GM21447 (cell line): Measurements from ENCODE around the gene FAM168B.
"Not testable (repeated sequence)": the region's sequence is repeated elsewhere in the genome, so short reads cannot be mapped to it uniquely, and the experiment has no call there.

Experiments used
- ATAC-seq: cut with Tn5 transposase; IDR thresholded peaks from one replicate; pipeline ENCODE4 v1.9.1; 2021; ENCODE audit not compliant: unreplicated experiment

Gene FAM168B

GRCh38 chr2:131093006-131093695, at the start of gene FAM168B:
Gene FAM168B (minus strand): TSS chr2:131093460. CDS start chr2:131082646, 10,814 bp downstream.
- peak; percentile 77 for ATAC-seq

- no peak for ATAC-seq
These were observed 49.6 kb upstream of the FAM168B start for GRCh38 chr2:131142849-131143248.

- ATAC-seq: no peak
These were observed 47.3 kb upstream of the FAM168B start for GRCh38 chr2:131140581-131140980.

GRCh38 chr2:131132729-131133128, 39.5 kb upstream of the FAM168B start:
- ATAC-seq: no peak

GRCh38 chr2:131130298-131130596, 37.0 kb upstream of the FAM168B start:
- no peak for ATAC-seq

GRCh38 chr2:131127981-131128380, 34.7 kb upstream of the FAM168B start:
- ATAC-seq: no peak

GRCh38 chr2:131127076-131127475, 33.8 kb upstream of the FAM168B start:
- no peak for ATAC-seq

GRCh38 chr2:131126436-131126835, 33.2 kb upstream of the FAM168B start:
- no peak for ATAC-seq

GRCh38 chr2:131125195-131125757, 32.0 kb upstream of the FAM168B start:
- ATAC-seq: no peak

- no peak for ATAC-seq
These were observed 29.9 kb upstream of the FAM168B start for GRCh38 chr2:131123192-131123591.

GRCh38 chr2:131122496-131122895, 29.2 kb upstream of the FAM168B start:
- ATAC-seq: no peak

GRCh38 chr2:131121464-131121863, 28.2 kb upstream of the FAM168B start:
- ATAC-seq: no peak

- no peak for ATAC-seq
These were observed 27.6 kb upstream of the FAM168B start for GRCh38 chr2:131120815-131121317.

GRCh38 chr2:131115752-131116151, 22.5 kb upstream of the FAM168B start:
- ATAC-seq: no peak

- not testable (repeated sequence) for ATAC-seq
These were observed 21.7 kb upstream of the FAM168B start for GRCh38 chr2:131114950-131115349.

- no peak for ATAC-seq
These were observed 20.4 kb upstream of the FAM168B start for GRCh38 chr2:131113566-131114227.

- ATAC-seq: no peak
These were observed 19.3 kb upstream of the FAM168B start for GRCh38 chr2:131112529-131112928.

- peak; percentile 44 for ATAC-seq
These were observed 12.9 kb upstream of the FAM168B start for GRCh38 chr2:131105950-131106801.

GRCh38 chr2:131105156-131105949, 12.1 kb upstream of the FAM168B start, which contains the start of gene PLEKHB2:
Gene PLEKHB2 (plus strand): TSS chr2:131105336. CDS start chr2:131120942, 15,606 bp downstream.
- ATAC-seq: peak; percentile 72

GRCh38 chr2:131104487-131105155, 11.4 kb upstream of the FAM168B start:
- ATAC-seq: peak; percentile 74
